GM06990 (cell line): ENCODE results near the gene KMT2D.

ENCODE experiments used
- DNase-seq: peaks from one replicate; pipeline ENCODE4 v3.0.0-alpha.2; 2011; ENCODE audit not compliant: insufficient read length; ENCODE audit errors: extremely low read depth
- H3K27me3 ChIP-seq: replicated peaks from 2 replicates; pipeline ENCODE4 v1.6.0; 2011; ENCODE audit warnings: low read length; ENCODE audit not compliant: control insufficient read depth, insufficient read depth
- H3K36me3 ChIP-seq: 2 replicates; pipeline ENCODE4 v1.5.1; 2011; ENCODE audit warnings: low read length; ENCODE audit not compliant: control insufficient read depth, insufficient read depth
- H3K4me3 ChIP-seq: replicated peaks from 2 replicates; pipeline ENCODE4 v1.5.1; 2011; ENCODE audit warnings: low read depth, mild to moderate bottlenecking, control low read depth, low read length
- CTCF ChIP-seq: IDR thresholded peaks from 2 replicates; pipeline ENCODE4 v1.5.1; 2011; ENCODE audit warnings: low read length, control low read depth, mild to moderate bottlenecking, inconsistent platforms; ENCODE audit not compliant: insufficient read depth, poor library complexity, severe bottlenecking

The KMT2D gene

GRCh38 chr12:49019443-49020324 lies 40.9 kb downstream of the KMT2D start:
- no peaks in the 10 kb centered on the region for H3K27me3 ChIP-seq
- peak; percentile 71 for TF ChIP-seq CTCF
- H3K36me3 ChIP-seq, result peaks cover 16% of the 10 kb centered on the region
- H3K4me3 ChIP-seq, result no peak overlapping the region
- DNase-seq, result no peak

GRCh38 chr12:49019120-49019430 lies 41.5 kb downstream of the KMT2D start:
- H3K4me3 ChIP-seq, result peak overlapping the region; percentile 90
- no peak for TF ChIP-seq CTCF

GRCh38 chr12:49018261-49019119 lies 42.1 kb downstream of the KMT2D start, which contains the start of gene PRKAG1:
Gene PRKAG1 (minus strand): TSS chr12:49018776. CDS start chr12:49018740, 36 bp downstream.
- TF ChIP-seq CTCF, result peak; percentile 67
- Histone ChIP-seq H3K4me3 (peak within 1 kb of the TSS; percentile 90), H3K36me3 (peaks cover 12% of the 10 kb centered on the region), H3K27me3 (no peaks in the 10 kb centered on the region)
- DNase-seq, result peak; percentile 97

More at GRCh38 chr12:49019120-49019430, 41.5 kb downstream of the KMT2D start:
- Histone ChIP-seq H3K36me3 (peaks cover 15% of the 10 kb centered on the region), H3K27me3 (no peaks in the 10 kb centered on the region)
- DNase-seq, result no peak

GRCh38 chr12:49017891-49018260 lies 42.7 kb downstream of the KMT2D start:
- H3K27me3 ChIP-seq, result no peaks in the 10 kb centered on the region
- H3K36me3 ChIP-seq, result peaks cover 9% of the 10 kb centered on the region
- TF ChIP-seq CTCF, result no peak
- H3K4me3 ChIP-seq, result peak overlapping the region; percentile 90
- no peak for DNase-seq

GRCh38 chr12:49015196-49015595 lies 45.4 kb downstream of the KMT2D start:
- no peak overlapping the region for H3K4me3 ChIP-seq
- no peaks in the 10 kb centered on the region for H3K27me3 ChIP-seq
- TF ChIP-seq CTCF, result no peak
- no peak for DNase-seq
- peaks cover 4% of the 10 kb centered on the region for H3K36me3 ChIP-seq
